IPS-18a (cell line): Measurements from ENCODE around the gene EIF2S3B.

Experiments
- H3K27ac ChIP-seq: one replicate; pipeline ENCODE4 v1.5.1; 2013; ENCODE audit warnings: low read length
- H3K27me3 ChIP-seq: one replicate; pipeline ENCODE4 v1.6.1; 2013; ENCODE audit warnings: mild to moderate bottlenecking, low read length; ENCODE audit not compliant: control insufficient read depth, insufficient read depth
- H3K36me3 ChIP-seq: one replicate; pipeline ENCODE4 v1.6.1; 2013; ENCODE audit warnings: low read depth, low read length; ENCODE audit not compliant: control insufficient read depth
- H3K4me1 ChIP-seq: one replicate; pipeline ENCODE4 v1.6.1; 2013; ENCODE audit warnings: low read depth, low read length; ENCODE audit not compliant: control insufficient read depth
- H3K4me3 ChIP-seq: one replicate; pipeline ENCODE4 v1.5.1; 2013; ENCODE audit warnings: low read length
- H3K9ac ChIP-seq: one replicate; pipeline ENCODE4 v1.6.1; 2013; ENCODE audit warnings: mild to moderate bottlenecking, low read length, moderate library complexity
- H3K9me3 ChIP-seq: one replicate; pipeline ENCODE4 v1.6.1; 2013; ENCODE audit warnings: low read depth, low read length; ENCODE audit not compliant: control insufficient read depth

EIF2S3B gene

DNA sequence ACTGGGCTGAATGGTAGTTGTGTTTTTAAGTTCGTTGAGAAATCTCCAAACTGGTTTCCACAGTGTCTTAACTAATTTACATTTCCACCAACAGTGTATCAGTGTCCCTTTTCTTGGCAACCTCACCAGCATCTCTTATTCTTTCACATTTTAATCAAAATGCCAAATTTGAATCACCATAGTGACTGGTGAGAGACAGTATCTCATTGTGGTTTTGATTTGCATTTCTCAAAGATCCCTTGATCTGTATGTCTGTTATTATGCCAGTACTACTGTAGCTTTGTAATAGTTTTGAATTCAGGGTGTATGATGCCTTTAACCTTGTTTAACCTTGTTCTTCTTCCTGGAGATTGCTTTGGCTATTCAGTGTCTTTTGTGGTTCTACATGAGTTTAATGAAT, 2.2 kb upstream of the EIF2S3B start:
- H3K9ac ChIP-seq = no peak overlapping the region
- no peaks in the 10 kb centered on the region for H3K27me3 ChIP-seq
- no peak overlapping the region for H3K4me3 ChIP-seq
- no peaks in the 10 kb centered on the region for H3K36me3 ChIP-seq
- H3K4me1 ChIP-seq = no peaks in the 10 kb centered on the region
- H3K27ac ChIP-seq = no peak overlapping the region
- H3K9me3 ChIP-seq = no peaks in the 10 kb centered on the region

DNA sequence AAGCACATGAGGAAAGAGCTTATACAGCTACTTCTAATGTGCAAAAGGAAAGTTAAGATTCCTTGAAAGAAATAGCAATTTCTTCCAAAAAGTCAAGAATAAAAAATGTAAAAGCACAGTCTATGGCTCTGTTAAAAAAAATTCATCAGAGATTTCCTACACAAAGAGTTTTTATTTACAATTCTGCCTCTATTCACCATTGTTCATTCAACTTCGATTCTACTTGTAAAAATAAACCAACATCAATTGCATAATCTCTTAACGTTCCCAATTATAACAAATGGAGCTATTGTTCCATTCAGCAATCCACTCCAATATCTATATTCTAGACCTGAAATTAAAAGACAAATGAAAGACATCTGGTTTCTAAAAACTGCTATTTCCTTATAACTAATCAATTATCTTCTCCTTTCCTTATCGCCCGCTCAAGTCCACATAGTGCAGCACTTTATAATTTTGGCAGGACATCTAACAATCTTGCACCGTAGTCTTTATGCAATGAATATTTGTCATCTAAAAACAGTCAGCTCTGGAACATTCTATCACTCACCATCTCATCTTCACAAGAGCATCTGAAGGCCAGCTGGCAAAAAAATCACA, 6.2 kb downstream of the EIF2S3B start:
- H3K27me3 ChIP-seq = no peaks in the 10 kb centered on the region
- H3K27ac ChIP-seq = no peak overlapping the region
- H3K36me3 ChIP-seq = no peaks in the 10 kb centered on the region
- no peak overlapping the region for H3K9ac ChIP-seq
- no peaks in the 10 kb centered on the region for H3K9me3 ChIP-seq
- H3K4me1 ChIP-seq = no peaks in the 10 kb centered on the region
- H3K4me3 ChIP-seq = no peak overlapping the region

DNA sequence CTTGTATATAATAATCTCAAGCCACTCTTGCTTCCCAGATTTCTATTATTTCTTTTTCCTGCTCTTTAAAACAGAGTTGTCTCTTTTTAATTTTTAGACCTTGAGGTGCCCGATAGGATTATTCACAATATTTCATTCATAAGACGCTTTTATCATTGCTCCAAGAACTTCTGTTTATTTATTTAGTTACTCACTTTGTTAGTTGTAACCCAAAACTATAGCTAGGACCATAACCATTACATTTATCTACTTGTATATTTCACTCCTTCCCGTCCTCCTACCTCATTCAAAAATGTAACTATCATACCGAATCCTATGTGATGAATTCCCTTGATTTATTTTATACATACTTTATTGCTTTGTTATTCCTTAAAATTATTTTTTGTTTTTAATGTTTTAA, 7.1 kb downstream of the EIF2S3B start:
- H3K27ac ChIP-seq = no peak overlapping the region
- no peaks in the 10 kb centered on the region for H3K9me3 ChIP-seq
- H3K36me3 ChIP-seq = no peaks in the 10 kb centered on the region
- no peak overlapping the region for H3K4me3 ChIP-seq
- H3K27me3 ChIP-seq = no peaks in the 10 kb centered on the region
- no peak overlapping the region for H3K9ac ChIP-seq
- H3K4me1 ChIP-seq = no peaks in the 10 kb centered on the region

DNA sequence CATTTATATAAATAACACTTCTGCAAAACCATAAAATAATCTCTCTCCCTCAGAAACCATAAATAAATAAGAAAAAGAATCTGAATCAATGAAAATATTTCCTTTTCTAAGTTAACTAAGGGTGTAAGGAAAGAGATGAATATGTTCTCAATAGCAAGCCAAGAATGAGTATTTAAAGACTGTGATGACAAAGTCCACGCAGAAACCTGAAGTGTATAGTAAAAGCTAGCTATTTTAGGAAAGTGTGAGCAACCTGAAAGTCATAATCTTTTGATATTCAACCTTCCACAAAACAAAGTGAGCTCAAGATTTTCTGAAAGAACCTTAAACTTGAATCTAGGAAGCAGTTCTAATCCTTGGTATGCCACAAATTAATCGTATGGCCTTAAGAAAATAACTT, 15.9 kb downstream of the EIF2S3B start:
- Histone ChIP-seq H3K36me3 (no peaks in the 10 kb centered on the region), H3K9ac (no peak overlapping the region), H3K4me3 (no peak overlapping the region), H3K27ac (no peak overlapping the region), H3K27me3 (no peaks in the 10 kb centered on the region), H3K4me1 (no peaks in the 10 kb centered on the region), H3K9me3 (no peaks in the 10 kb centered on the region)

DNA sequence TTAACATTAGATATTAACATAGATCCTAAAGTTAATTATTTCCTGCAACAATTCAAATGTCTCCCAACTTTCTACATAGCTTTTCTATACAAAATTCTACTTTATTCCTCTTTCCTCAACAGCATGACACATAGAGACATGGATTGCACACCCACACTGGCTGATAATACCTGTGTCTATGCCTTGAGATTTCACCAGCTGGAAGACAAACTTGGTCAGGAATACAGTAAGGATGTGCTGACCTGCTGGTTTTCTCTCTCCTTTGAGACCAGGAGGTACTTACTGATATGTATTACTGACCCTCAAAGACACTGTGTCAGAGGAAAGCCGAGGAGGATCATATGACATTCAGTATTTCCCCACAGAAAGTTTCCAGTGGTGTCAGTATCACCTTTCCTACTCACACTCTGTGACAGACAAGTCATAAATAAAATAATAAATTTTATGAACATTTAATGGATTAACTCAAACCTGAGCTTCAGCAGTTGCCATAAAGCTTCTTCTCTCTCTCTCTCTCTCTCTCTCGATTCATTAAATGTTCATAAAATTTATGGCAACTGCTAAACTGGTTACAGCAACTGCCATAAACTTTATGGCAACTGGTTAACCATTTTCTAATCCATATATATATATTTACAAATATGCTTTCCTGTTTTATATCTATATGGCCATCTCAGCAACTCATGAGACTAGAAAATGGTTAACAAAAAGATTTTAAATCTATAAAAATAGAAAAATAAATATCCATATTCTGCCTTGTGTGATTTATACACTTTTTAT, 22.7 kb downstream of the EIF2S3B start:
- no peak overlapping the region for H3K9ac ChIP-seq
- no peaks in the 10 kb centered on the region for H3K36me3 ChIP-seq
- no peaks in the 10 kb centered on the region for H3K27me3 ChIP-seq
- H3K9me3 ChIP-seq = no peaks in the 10 kb centered on the region
- no peak overlapping the region for H3K27ac ChIP-seq
- H3K4me3 ChIP-seq = no peak overlapping the region
- H3K4me1 ChIP-seq = no peaks in the 10 kb centered on the region

DNA sequence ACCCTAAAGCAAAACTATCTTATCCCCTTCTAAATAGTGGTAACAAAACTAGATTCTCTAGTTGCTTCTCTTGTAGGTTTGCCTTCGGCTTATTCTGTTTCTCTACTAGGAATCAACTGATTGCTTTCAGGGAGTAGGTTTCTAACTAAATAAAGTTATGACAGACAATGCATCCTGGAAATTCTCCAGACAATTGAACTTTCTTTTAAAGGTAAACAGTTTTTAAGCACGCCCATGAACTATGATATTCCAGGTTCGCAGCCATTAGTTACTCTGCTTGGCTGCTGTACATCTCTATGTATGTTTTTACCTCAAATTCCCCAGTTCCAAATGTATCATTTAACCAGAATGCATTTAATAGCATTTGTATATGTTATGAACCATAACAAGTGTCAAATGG, 23.9 kb downstream of the EIF2S3B start:
- Histone ChIP-seq H3K27me3 (no peaks in the 10 kb centered on the region), H3K36me3 (no peaks in the 10 kb centered on the region), H3K9ac (no peak overlapping the region)

DNA sequence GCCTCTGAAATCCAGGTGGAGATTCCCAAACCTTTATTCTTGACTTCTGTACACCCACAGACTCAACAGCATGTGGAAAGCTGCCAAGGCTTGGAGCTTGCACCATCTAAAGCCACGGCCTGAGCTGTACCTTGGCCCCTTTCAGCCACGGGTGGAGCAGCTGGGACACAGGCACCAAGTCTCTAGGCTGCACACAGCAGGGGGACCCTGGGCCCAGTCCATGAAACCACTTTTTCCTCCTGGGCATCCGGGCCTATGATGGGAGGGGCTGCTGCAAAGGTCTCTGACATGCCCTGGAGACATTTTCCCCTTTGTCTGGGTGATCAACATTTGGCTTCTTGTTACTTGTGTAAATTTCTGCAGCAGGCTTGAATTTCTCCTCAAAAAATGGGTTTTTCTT, 32.0 kb downstream of the EIF2S3B start:
- Histone ChIP-seq H3K9me3 (no peaks in the 10 kb centered on the region), H3K36me3 (no peaks in the 10 kb centered on the region), H3K9ac (no peak overlapping the region), H3K27me3 (no peaks in the 10 kb centered on the region), H3K4me3 (no peak overlapping the region), H3K4me1 (no peaks in the 10 kb centered on the region), H3K27ac (no peak overlapping the region)

More for the DNA sequence above, 23.9 kb downstream of the EIF2S3B start:
- Histone ChIP-seq H3K4me3 (no peak overlapping the region), H3K4me1 (no peaks in the 10 kb centered on the region), H3K27ac (no peak overlapping the region), H3K9me3 (no peaks in the 10 kb centered on the region)

DNA sequence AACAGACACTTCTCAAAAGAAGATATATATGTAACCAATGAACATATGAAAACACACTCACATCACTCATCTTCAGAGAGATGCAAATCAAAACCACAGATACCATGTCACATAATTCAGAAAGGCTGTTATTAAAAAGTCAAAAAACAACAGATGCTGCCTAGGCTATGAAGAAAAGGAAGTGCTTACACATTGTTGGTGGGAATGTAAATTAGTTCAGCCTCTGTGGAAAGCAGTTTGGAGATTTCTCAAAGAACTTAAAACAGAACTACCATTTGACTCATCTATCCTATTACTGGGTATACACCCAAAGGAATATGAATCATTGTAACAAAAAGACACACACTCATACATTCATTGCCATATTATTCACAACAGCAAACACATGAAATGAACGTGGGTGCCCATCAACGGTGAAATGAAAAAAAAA, 35.1 kb downstream of the EIF2S3B start:
- Histone ChIP-seq H3K9ac (no peak overlapping the region), H3K4me1 (no peaks in the 10 kb centered on the region), H3K27me3 (no peaks in the 10 kb centered on the region), H3K36me3 (no peaks in the 10 kb centered on the region), H3K4me3 (no peak overlapping the region), H3K9me3 (no peaks in the 10 kb centered on the region), H3K27ac (no peak overlapping the region)

DNA sequence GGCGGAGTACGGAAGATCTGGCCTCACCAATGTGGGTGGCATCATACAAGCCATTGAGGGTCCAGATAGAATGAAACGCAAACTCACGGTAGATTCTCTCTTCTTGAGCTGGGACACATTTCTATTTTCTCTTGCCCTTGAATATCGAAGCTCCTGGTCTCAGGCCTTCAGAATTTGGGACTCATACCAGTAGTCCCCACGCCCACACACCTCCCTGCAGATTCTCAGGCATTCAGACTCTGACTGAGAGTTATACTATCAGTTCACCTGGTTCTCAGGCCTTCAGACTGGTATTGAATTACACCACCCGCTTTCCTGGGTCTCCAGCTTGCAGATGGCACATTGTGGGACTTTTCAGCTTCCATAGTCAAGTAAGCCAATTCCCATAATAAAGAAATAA, 37.8 kb downstream of the EIF2S3B start:
- H3K9ac ChIP-seq = no peak overlapping the region

DNA sequence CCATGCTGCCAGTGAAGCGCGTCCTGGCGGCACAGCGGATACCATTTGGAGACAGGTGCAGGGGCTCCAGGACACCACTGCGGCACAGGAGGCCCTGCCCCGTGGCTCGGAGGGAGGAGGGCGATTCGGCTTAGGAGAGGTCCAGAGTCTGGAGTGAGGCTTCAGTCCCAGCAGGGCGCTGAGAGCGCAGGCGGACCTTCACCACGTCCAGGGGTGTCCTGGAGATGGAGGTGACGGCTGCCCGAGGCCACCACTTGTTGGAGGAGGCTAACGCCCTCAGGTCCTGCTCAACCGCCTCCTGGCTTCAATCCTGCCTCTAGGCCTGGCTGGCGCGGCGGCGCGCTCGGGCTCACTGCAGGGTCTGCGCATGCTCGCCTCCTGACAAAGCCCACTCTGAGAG, 45.7 kb downstream of the EIF2S3B start:
- H3K27ac ChIP-seq = no peak overlapping the region
- H3K27me3 ChIP-seq = no peaks in the 10 kb centered on the region
- H3K9me3 ChIP-seq = no peaks in the 10 kb centered on the region
- H3K36me3 ChIP-seq = no peaks in the 10 kb centered on the region
- no peak overlapping the region for H3K9ac ChIP-seq
- H3K4me3 ChIP-seq = no peak overlapping the region
- no peaks in the 10 kb centered on the region for H3K4me1 ChIP-seq

More for the DNA sequence above, 37.8 kb downstream of the EIF2S3B start:
- Histone ChIP-seq H3K4me1 (no peaks in the 10 kb centered on the region), H3K4me3 (no peak overlapping the region), H3K27ac (no peak overlapping the region), H3K27me3 (no peaks in the 10 kb centered on the region), H3K36me3 (no peaks in the 10 kb centered on the region), H3K9me3 (no peaks in the 10 kb centered on the region)

DNA sequence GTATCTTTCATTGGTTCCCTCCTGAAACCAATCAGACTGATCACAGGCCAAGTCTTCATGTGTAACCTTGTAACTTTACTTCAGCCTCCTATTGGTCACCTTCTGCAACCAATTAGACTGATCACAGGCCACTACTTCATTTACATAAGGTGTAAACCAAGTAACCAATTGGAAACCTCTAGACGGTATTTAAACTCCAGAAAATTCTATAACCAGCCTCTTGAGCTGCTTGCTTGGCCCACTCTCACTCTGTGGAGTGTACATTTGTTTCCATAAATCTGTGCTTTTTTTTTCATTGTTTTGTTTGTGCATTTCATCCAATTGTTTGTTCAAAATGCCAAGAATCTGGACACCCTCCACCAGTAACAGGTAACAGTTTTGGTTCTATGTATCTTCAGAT, 47.5 kb downstream of the EIF2S3B start:
- Histone ChIP-seq H3K27ac (no peak overlapping the region), H3K4me3 (no peak overlapping the region), H3K9ac (no peak overlapping the region), H3K9me3 (no peaks in the 10 kb centered on the region), H3K4me1 (peaks cover 12% of the 10 kb centered on the region), H3K36me3 (no peaks in the 10 kb centered on the region), H3K27me3 (no peaks in the 10 kb centered on the region)

DNA sequence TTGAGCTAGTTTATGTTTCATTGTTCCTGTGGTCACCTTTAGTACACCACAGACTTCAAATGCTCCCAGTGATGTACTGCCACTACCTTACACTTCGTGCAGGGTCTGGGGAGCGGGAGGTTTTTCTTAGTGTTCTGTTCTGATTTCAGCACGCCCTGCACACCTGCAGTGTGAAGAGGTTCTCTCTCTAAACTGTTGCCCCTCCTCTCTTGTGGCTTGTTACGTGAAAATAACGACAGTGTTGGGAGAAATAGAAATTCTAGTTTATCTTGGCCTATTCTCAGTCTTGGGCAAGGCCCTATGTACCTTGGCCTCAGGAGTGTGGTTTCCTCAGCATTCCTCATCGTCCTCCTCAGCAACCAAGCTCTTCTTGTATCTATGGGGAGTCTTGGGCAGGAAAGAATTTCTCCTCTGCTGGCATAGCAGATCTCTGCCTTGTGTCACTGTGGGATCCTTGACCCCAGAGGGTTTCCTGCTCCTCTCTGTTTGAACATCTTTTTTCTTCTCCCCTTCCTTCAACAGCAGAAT, 48.6 kb downstream of the EIF2S3B start:
- no peak overlapping the region for H3K4me3 ChIP-seq
- peaks cover 12% of the 10 kb centered on the region for H3K4me1 ChIP-seq
- no peak overlapping the region for H3K9ac ChIP-seq
- no peaks in the 10 kb centered on the region for H3K9me3 ChIP-seq
- H3K27ac ChIP-seq = no peak overlapping the region
- H3K27me3 ChIP-seq = no peaks in the 10 kb centered on the region
- H3K36me3 ChIP-seq = no peaks in the 10 kb centered on the region
